ENCODE results near the gene SCD5.

SCD5 gene

GRCh38 chr4:82585690-82586435 is 212.7 kb downstream of the SCD5 start:
- H3K27ac ChIP-seq, result no peak overlapping the region
- TF ChIP-seq CTCF (conservative IDR thresholded peaks at IDR 0.05), result no peak
- TF ChIP-seq ZFX (IDR thresholded peaks at IDR 0.05), result no peak

DNA sequence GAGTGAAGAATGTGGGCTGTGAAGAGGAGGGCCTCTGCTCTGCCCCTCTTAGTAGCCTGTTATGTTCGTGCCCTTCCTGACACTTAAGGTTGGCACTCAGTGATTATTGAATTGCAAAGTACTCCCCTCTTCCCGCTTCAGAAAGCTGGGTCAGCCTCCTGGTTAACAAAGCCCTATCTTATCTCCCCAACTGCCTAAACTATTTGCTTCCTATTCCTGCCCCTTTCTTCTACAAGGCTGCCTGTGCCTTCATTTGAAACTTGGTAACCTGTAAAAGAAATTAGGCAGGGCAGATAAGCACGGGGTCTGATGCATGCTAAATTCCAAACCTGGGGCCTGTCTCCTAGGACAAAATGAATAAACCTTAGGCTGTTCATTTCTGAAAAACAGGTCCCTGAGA is 213.7 kb downstream of the SCD5 start:
- TF ChIP-seq ZFX (IDR thresholded peaks at IDR 0.05) (no peak), CTCF (conservative IDR thresholded peaks at IDR 0.05) (no peak)
- H3K27ac ChIP-seq, result no peak overlapping the region

DNA sequence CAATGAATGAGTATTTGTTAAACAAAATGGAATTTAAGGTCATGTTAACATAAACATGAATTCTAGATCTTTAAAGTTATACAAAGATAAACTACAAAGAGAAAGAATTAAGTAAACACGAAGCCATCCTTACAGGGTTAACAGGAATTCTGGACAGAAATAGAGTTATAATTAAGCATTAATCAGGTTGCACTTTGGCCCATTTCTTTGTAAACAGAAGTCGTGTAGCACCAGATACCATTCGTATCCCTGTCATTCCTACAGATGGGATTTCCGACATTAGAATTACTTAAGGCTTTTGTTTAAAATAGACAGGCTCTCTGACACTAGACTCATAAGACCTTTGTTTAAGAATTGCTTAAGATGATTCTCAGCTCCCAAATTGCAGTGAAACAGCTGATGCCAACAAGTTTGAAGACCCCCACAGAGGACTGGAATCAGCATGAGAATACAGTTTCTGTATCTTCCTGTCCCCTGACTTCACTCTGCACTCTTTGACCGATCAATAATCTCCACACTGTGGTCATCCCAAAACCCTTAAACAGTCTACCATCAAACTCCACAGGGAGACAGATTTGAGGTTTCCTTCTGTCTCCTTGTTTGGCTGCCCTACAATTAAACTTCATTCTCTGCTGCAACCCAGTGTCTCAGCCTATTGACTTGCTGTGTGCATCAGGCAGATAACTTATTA is 214.6 kb downstream of the SCD5 start:
- H3K27ac ChIP-seq, result no peak overlapping the region
- TF ChIP-seq ZFX (IDR thresholded peaks at IDR 0.05) (no peak), CTCF (conservative IDR thresholded peaks at IDR 0.05) (no peak)

- no peak for TF ChIP-seq CTCF (conservative IDR thresholded peaks at IDR 0.05)
- TF ChIP-seq ZFX (IDR thresholded peaks at IDR 0.05), result no peak
- H3K27ac ChIP-seq, result no peak overlapping the region
Measured at GRCh38 chr4:82579932-82580331, 218.7 kb downstream of the SCD5 start.
